HCEC 1CT (cell line): Measurements from ENCODE around the gene PDPN.
"Not testable (repeated sequence)": the region's sequence is repeated elsewhere in the genome, so short reads cannot be mapped to it uniquely, and the experiment has no call there.

Experiments
- DNase-seq: peaks from one replicate; pipeline ENCODE4 v3.0.0-alpha.2; 2017

The PDPN gene

DNA sequence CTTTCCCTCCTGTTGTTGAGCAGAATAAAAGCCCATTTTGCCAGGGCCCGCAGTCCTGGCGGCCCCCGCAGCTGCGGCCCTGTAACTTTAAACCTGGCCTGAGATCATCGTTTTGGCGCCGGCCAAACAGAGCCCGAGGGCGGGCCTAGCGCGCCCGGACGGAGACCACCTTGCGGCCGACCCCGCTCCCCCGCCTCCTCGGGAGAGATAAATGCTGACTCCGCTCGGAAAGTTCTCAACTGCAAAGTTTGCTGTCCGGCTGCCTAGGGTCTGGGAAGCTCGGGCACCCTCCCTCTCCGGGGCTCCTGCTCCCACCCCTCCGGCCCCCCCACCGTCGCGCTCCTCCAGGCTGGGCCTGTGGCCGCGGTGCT, at the start of gene PDPN:
PDPN (plus strand) TSS at position 238 of the 371 bp plus-strand sequence. CDS start 202 bp downstream, outside the sequence.
- peak; percentile 20 for DNase-seq

GRCh38 chr1:13535227-13535626, 48.4 kb upstream of the PDPN start:
- no peak for DNase-seq

GRCh38 chr1:13536571-13536970, 47.1 kb upstream of the PDPN start:
- DNase-seq, result no peak

DNA sequence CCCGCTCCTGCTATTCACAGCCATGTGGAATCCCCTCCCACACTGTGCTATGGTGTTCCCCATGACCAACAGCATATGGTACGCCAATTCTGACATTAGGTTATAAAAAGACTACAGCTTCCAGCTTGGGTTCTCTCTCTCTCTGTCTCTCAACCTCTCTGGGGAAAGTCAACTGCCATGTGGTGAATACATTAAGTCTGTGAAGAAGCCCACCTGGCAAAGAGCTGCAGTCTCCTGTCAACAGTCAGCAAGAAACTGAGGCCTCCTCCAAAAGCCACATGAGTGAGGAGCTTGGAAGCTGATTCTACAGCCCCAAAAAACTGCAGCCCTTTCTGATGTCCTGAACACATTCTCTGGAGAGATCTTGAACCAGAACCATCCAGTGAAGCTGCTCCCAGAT, 44.8 kb upstream of the PDPN start:
- DNase-seq, result no peak

DNA sequence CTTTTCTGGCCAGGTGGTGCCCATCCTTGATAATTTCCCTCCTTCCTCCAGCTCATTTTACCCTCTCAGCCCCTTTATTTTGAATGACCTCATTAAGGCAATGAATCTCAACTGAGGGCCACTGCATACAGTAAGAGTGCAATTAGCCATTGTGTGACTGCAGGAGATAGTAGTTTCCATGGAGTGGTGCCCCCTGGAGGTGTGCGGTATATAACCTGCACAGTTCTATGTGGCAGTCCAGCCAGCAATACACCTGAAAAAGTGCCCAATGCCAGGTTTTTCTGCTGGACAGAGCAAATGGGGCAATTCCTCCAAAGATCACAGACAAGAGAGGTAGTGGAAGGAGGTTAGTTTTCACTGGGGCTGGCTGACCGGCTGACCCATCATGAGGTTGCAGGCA, 43.9 kb upstream of the PDPN start:
- no peak for DNase-seq

DNA sequence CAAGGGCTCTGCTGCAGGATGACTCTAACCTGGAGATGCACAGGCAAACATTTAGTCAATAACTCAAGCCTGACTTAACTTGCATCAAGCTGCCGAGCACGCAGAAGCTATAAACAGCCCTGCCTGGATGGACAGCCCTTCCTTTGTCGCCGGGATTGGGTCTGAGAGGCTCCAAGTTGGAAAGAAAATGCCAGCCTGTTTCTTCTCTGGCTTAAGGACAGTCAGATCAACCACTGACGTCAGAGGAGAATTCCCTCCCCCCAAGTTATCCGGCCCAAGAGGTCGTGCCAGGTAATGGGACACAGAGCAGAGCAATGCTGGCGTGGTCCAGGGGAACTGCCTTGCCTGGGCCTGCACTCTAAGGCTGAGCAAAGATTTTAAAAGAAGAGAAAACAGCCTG, 42.8 kb upstream of the PDPN start:
- DNase-seq, result no peak

GRCh38 chr1:13541435-13542215, 42.0 kb upstream of the PDPN start:
- no peak for DNase-seq

DNA sequence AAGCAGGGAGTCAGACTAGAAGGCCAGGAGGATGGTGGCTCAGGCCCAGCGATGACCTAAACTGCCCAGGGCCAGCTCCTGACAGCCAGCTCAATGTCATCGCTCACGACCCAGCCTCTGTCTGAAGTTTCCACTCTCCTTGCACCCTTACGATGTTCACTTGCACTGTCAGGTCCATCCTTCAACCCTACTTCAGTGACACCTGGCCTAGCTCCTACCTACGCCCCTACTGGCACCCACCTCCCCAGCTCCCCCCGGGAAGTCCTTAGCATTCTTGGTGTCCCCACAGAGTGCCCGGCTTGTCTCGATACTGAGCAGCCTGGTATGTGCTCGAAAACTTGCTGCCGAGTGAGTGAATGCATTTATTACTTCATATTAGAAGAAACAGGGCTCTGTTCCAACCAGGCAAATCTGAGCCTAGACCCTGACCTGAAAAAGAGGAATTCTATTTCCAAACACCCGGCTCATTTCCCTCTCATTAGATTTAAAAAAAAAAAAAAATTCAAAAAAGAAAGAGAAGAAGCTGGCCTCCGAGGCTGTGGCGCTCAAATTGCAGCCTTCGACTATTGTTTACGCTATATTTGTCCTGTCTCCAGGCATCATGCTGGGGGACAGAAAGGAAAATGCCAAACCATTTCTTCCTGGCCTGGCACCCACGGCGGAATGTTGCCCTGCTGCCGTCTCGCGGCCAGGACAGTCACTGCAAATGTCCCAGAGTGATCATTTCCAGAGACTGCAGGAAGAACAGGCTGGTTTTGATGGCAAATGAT, 40.0 kb upstream of the PDPN start:
- no peak for DNase-seq

- no peak for DNase-seq
These were observed 39.4 kb upstream of the PDPN start for GRCh38 chr1:13544221-13544556.

GRCh38 chr1:13546791-13547190, 36.8 kb upstream of the PDPN start:
- no peak for DNase-seq

DNA sequence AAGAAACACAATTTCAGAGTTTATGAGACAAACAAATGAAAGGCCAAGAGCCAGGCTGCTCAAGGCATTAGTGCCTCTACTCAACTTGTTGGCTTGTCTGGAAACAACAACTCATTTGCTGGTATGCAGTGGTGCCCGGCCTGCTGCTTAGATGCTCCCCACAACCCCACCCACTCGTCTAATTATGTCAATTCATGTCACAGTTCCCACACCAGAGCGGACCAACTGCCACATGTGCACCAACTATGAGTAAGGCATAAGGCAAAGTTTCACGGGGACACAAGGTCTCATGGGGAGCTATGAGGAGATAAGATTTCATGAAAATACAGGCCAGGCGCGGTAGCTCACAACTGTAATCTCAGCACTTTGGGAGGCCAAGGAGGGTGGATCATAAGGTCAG, 35.4 kb upstream of the PDPN start:
- no peak for DNase-seq

GRCh38 chr1:13549021-13549420, 34.6 kb upstream of the PDPN start:
- DNase-seq, result no peak

- DNase-seq, result no peak
These were observed 34.1 kb upstream of the PDPN start for GRCh38 chr1:13549521-13549920.

GRCh38 chr1:13550663-13551062, 33.0 kb upstream of the PDPN start:
- no peak for DNase-seq

- no peak for DNase-seq
These were observed 28.8 kb upstream of the PDPN start for GRCh38 chr1:13554798-13555197.

GRCh38 chr1:13556224-13556764, 27.3 kb upstream of the PDPN start:
- no peak for DNase-seq

DNA sequence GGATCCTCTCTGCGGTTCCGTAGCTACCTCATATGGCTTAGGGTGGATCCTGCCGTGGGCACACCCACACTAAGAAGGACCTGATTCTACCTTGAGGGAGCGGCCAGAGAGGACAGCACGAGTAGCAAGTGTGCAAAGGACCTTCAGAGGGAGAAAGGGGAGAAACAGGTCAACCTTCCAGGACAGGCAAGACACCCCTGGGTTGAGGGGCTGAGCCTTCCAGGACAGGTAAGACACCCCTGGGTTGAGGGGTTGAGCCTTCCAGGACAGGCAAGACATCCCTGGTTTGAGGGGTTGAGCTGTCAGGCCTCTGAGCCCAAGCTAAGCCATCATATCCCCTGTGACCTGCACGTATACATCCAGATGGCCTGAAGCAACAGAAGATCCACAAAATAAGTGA, 23.1 kb upstream of the PDPN start:
- DNase-seq, result no peak

GRCh38 chr1:13562981-13563380, 20.7 kb upstream of the PDPN start:
- DNase-seq, result not testable (repeated sequence)

DNA sequence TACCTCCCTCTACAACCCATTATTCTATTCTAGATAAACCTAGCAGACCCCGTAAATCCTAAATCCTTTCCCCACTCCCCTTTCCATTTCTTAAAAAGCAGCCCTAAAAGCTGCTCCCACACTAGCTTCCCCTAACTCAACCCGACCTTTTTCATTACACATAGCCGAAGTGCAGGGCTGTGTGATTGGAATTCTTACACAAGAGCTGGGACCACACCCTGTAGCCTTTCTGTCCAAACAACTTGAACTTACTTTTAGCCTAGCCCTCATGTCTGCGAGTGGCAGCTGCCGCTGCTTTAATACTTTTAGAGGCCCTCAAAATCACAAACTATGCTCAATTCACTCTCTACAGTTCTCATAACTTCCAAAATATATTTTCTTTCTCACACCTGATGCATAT, 19.6 kb upstream of the PDPN start:
- DNase-seq, result no peak

DNA sequence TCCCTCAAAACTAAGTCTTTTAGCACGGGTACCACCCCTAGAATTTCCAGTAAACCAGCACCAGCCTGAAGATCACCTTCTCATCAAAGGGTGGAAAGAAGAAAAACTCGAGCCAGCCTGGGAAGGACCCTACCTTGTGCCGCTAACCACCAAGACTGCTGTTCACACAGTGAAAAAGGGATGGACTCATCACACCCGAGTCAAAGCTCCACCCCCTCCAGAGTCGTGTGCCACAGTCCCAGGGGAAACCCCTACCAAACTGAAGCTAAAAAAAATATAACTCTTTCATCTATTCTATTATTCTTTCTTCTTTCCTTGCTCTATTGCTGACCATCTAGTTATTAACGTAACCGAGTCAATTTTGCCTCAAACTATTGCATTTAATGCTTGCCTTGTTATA, 13.2 kb upstream of the PDPN start:
- DNase-seq, result not testable (repeated sequence)

GRCh38 chr1:13570924-13571323, 12.7 kb upstream of the PDPN start:
- no peak for DNase-seq

GRCh38 chr1:13573586-13573985, 10.0 kb upstream of the PDPN start:
- DNase-seq, result no peak

- no peak for DNase-seq
These were observed 6.7 kb upstream of the PDPN start for GRCh38 chr1:13576926-13577325.

DNA sequence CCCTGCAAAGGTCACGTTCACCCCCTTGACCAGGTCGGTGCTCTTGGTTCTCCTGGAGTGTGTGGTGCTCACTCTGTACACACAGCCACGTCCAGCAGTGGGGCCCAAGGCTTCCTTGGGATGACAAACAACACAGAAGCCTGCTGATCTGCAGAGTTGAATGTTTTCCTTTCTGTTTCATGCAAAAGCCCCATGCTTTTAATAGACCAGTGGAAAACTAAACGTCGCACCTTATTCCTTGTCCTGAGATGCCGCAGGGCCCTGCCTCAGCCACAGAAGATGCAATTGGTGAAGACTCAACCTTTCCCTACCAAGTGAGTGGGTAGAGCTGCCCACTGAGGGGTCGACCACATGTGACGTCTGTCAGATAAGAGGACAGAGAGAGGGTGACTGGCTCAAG, 5.8 kb upstream of the PDPN start:
- no peak for DNase-seq
